ENCODE data around the gene CRX. TPM values are rescaled to one million over a fixed set of nuclear protein-coding genes. Genes with fewer than 3 reads are reported as not detected.
"Not testable (repeated sequence)": the region's sequence is repeated elsewhere in the genome, so short reads cannot be mapped to it uniquely, and the experiment has no call there.

The CRX gene
- total RNA-seq, 2 experiments from 2014 or later = not detected

DNA sequence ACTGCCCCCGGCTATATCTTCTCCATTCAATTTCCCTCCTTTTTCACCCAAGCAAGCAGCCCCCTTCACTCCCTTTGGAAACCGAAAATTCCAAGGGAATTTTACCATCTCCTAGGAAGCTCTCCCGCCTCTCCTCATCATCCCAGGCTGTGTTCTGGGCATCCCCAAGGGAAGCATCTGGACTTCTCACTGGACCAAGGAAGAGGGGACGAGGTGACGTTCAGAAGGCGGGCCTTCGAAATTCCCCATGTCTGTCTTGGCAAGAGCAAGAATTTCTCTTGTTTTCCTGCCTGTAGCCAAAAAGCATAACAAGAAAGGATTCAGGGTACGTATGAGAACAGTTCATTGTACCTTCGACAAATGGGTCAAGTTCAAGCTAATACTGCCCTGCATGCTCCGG, 43.4 kb downstream of the CRX start:
- Mint-ChIP-seq H3K4me3 (no peak overlapping the region), H3K27me3 (ENCODE audit: low read depth) (peaks cover 12% of the 10 kb centered on the region), H3K4me1 (ENCODE audit: low read depth) (peaks cover 3% of the 10 kb centered on the region), H3K36me3 (ENCODE audit: low read depth) (no peaks in the 10 kb centered on the region), H3K9me3 (ENCODE audit: insufficient read depth) (no peaks in the 10 kb centered on the region), H3K27ac (no peak overlapping the region)
- ChIA-PET CTCF (interaction anchor here (0.7 to 1.5 kb wide), 3 partner anchors 11 to 51 kb away, joined by 3 to 4 read pairs (median 3); no protein-coding TSS in a partner anchor), POLR2A (no interaction called here)
- DNase-seq = no peak
- no peak for ATAC-seq

DNA sequence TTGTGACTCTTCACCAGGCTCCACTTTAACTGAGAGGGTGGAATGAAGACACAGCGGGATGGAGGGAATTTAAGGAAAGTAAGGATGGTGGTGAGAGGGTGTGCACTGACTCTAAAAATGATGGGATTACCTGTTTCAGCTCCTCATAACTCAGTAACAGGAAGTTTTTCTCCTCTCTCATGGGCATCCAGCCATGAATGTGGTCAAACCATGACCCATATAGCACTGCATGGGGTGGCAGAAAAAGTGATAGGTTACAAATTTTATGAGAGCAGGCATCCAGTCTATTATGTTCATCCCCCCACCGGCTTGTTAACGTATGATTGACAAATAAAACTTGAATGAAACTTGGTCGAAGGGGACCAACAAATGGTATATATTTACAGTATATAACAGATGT, 57.2 kb downstream of the CRX start:
- no peak for ATAC-seq
- peaks cover 2% of the 10 kb centered on the region for H3K27me3 Mint-ChIP-seq (ENCODE audit: low read depth)
- POLR2A ChIA-PET = no interaction called here

DNA sequence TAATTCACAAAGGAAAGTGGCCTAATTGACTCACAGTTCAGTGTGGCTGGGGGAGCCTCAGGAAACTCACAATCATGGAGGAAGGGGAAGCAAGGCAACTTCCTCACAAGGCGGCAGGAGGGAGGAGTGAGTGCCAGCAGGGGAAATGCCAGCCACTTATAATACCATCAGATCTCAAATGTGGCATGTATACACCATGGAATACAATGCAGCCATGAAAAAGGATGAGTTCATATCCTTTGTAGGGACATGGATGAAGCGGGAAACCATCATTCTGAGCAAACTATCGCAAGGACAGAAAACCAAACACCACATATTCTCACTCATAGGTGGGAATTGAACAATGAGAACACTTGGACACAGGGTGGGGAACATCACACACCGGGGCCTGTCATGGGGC, 57.6 kb downstream of the CRX start:
- H3K36me3 Mint-ChIP-seq (ENCODE audit: low read depth); DNase-seq; POLR2A ChIA-PET; H3K4me3 Mint-ChIP-seq; ATAC-seq; H3K27ac Mint-ChIP-seq; H3K4me1 Mint-ChIP-seq (ENCODE audit: low read depth); H3K27me3 Mint-ChIP-seq (ENCODE audit: low read depth); H3K9me3 Mint-ChIP-seq (ENCODE audit: insufficient read depth): not testable (repeated sequence)
- CTCF ChIA-PET = interaction anchor here (0.7 kb wide), 1 partner anchor 147 kb away, joined by 4 read pairs; no protein-coding TSS in a partner anchor

More for the DNA sequence above, 57.2 kb downstream of the CRX start:
- no peak for DNase-seq
- H3K4me1 Mint-ChIP-seq (ENCODE audit: low read depth) = no peaks in the 10 kb centered on the region
- no peak overlapping the region for H3K4me3 Mint-ChIP-seq
- H3K27ac Mint-ChIP-seq = no peak overlapping the region
- H3K36me3 Mint-ChIP-seq (ENCODE audit: low read depth) = no peaks in the 10 kb centered on the region
- CTCF ChIA-PET = no interaction called here
- no peaks in the 10 kb centered on the region for H3K9me3 Mint-ChIP-seq (ENCODE audit: insufficient read depth)

DNA sequence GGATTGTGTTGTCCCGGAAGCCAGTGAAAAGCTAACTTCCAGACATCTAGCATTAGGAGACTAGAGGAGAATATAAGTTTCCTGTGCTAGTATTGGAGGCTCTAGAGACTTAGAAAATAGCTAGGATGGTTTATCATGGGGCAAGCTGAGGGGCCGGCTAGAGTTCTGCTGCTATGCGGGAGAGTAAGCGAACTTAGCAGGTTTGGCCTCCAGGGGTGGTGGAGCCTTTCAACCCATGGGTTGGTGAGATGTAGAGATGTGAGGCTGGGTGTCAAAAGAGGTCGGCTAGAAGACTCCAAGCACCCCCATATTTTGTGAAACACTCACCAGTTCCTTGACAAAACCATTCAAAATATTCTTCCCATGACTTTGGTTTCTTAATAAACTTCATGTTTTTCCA, 60.0 kb downstream of the CRX start:
- Mint-ChIP-seq H3K4me1 (ENCODE audit: low read depth) (no peaks in the 10 kb centered on the region), H3K27ac (no peak overlapping the region), H3K36me3 (ENCODE audit: low read depth) (no peaks in the 10 kb centered on the region), H3K4me3 (no peak overlapping the region), H3K9me3 (ENCODE audit: insufficient read depth) (no peaks in the 10 kb centered on the region), H3K27me3 (ENCODE audit: low read depth) (peaks cover 6% of the 10 kb centered on the region)
- no peak for DNase-seq
- ChIA-PET POLR2A (no interaction called here), CTCF (no interaction called here)
- no peak for ATAC-seq

DNA sequence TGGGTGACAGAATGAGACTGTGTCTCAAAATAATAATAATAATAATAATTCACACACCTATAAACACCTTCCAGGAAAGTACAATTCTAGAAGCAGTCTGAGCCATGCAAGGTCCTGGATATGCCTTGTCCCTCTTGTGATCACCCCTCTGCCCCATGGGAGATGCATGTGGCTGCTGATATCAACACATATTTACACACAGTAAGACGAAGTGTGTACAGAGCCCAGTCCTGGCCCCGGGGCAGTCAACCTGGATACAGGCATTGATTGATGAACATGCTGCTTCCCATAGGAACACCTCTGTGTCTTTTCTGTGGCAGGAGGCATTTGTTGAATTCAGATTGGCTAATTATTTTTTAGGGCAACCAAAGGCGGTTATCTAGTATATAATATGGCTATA, 61.2 kb downstream of the CRX start:
- ChIA-PET CTCF (no interaction called here), POLR2A (no interaction called here)
- Mint-ChIP-seq H3K27me3 (ENCODE audit: low read depth) (peaks cover 8% of the 10 kb centered on the region), H3K4me1 (ENCODE audit: low read depth) (no peaks in the 10 kb centered on the region), H3K27ac (no peak overlapping the region), H3K36me3 (ENCODE audit: low read depth) (no peaks in the 10 kb centered on the region), H3K9me3 (ENCODE audit: insufficient read depth) (no peaks in the 10 kb centered on the region), H3K4me3 (no peak overlapping the region)
- DNase-seq = no peak
- no peak for ATAC-seq

- no peaks in the 10 kb centered on the region for H3K36me3 Mint-ChIP-seq (ENCODE audit: low read depth)
- H3K4me3 Mint-ChIP-seq = no peak overlapping the region
- H3K27me3 Mint-ChIP-seq (ENCODE audit: low read depth) = peaks cover 8% of the 10 kb centered on the region
- DNase-seq = no peak
- H3K4me1 Mint-ChIP-seq (ENCODE audit: low read depth) = no peaks in the 10 kb centered on the region
- no peak for ATAC-seq
- ChIA-PET POLR2A (no interaction called here), CTCF (no interaction called here)
- H3K9me3 Mint-ChIP-seq (ENCODE audit: insufficient read depth) = no peaks in the 10 kb centered on the region
- no peak overlapping the region for H3K27ac Mint-ChIP-seq
Measured at GRCh38 chr19:47885067-47885463, 63.3 kb downstream of the CRX start.

DNA sequence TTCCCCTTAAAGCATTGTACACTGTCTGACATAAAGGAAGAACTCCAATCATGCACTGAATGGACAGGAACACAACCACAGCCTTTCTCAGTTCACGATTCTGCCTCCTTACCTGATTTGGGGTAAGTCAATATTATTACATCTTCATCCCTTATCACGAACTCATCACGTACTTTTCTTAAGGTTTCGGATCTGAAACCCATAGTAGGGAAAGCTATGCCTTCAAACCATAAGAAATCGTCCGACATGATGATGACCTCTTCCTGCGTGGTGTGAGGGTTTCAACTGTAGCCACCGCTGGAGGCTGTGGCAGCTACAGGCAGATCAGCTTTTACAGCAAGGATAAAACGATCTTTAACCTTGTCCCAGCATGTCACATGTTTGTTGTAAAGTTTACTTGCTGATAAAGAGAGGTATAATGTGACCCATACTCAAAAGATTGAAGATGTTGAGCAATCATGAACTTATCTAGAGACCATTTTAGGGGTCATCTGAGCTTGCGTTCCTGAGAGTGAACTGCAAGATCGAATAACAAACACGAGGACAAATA, 64.3 kb downstream of the CRX start, which contains the start of gene SULT2A1:
Gene SULT2A1 (minus strand): TSS at position 306 of the 550 bp plus-strand sequence. CDS start 58 bp downstream, at position 248.
- Mint-ChIP-seq H3K9me3 (ENCODE audit: insufficient read depth) (no peaks in the 10 kb centered on the region), H3K4me3 (no peak within 1 kb of the TSS), H3K27me3 (ENCODE audit: low read depth) (peaks cover 8% of the 10 kb centered on the region), H3K36me3 (ENCODE audit: low read depth) (no peaks in the 10 kb centered on the region), H3K27ac (no peak within 1 kb of the TSS), H3K4me1 (ENCODE audit: low read depth) (no peaks in the 10 kb centered on the region)
- ATAC-seq (no peak), DNase-seq (no peak)
- POLR2A ChIA-PET = no interaction called here
- CTCF ChIA-PET = interaction anchor here (1.1 kb wide), 1 partner anchor 17 kb away, joined by 5 read pairs; no protein-coding TSS in a partner anchor

DNA sequence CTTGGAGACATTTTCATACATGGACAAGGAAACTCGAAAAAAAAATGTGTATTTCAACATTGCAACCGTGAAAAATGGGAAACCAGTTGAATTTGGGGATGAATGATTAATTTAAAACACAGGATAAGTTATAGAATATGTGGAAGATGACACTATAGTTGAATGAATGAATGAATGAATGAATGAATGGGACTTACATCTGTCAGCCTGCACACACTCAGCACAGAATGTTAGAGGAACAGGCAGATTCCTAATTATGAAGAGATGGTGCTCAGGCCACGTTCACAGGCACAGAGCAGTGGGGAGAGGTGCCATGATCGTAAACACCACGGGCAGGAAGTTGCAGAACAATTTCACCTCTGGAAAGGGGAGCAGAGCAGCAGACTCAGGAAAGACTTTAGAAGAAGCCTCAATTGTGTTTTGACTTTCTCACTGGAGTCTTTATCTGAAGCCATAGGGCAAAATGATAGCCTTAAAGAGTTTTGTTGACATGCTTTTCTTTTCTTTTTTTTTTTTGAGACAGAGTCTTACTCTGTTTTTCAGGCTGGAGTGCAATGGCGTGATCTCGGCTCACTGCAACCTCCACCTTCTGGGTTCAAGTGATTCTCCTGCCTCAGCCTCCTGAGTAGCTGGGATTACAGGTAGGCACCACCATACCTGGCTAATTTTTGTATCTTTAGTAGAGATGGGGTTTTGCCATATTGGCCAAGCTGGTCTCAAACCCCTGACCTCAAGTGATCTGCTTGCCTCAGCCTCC, 69.3 kb downstream of the CRX start:
- peaks cover 2% of the 10 kb centered on the region for H3K27me3 Mint-ChIP-seq (ENCODE audit: low read depth)
- H3K9me3 Mint-ChIP-seq (ENCODE audit: insufficient read depth) = no peaks in the 10 kb centered on the region
- ChIA-PET POLR2A (no interaction called here), CTCF (interaction anchor here (1.8 kb wide), 1 partner anchor 22 kb away, joined by 9 read pairs; no protein-coding TSS in a partner anchor)
- H3K27ac Mint-ChIP-seq = no peak overlapping the region
- H3K36me3 Mint-ChIP-seq (ENCODE audit: low read depth) = no peaks in the 10 kb centered on the region
- no peak for DNase-seq
- H3K4me1 Mint-ChIP-seq (ENCODE audit: low read depth) = no peaks in the 10 kb centered on the region
- ATAC-seq = no peak
- H3K4me3 Mint-ChIP-seq = no peak overlapping the region

DNA sequence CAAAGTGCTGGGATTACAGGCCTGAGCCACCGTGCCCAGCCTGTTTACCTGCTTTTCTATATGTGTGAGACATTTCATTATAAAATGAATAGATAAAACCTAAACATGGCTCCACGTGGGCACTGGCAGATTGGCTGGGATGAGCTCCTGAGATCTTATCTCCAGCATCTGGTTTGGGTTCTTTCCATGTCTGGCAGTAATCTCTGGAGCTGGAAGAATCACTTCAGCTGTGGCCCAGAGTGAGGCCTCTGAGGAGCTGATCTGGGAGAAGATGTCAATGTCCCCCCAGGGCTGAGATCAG, 69.8 kb downstream of the CRX start:
- ATAC-seq (no peak), DNase-seq (no peak)
- H3K27ac Mint-ChIP-seq = no peak overlapping the region
- peaks cover 2% of the 10 kb centered on the region for H3K27me3 Mint-ChIP-seq (ENCODE audit: low read depth)
- ChIA-PET POLR2A (no interaction called here), CTCF (interaction anchor here (1.8 kb wide), 1 partner anchor 22 kb away, joined by 9 read pairs; no protein-coding TSS in a partner anchor)
- no peaks in the 10 kb centered on the region for H3K9me3 Mint-ChIP-seq (ENCODE audit: insufficient read depth)
- H3K4me1 Mint-ChIP-seq (ENCODE audit: low read depth) = no peaks in the 10 kb centered on the region
- H3K36me3 Mint-ChIP-seq (ENCODE audit: low read depth) = no peaks in the 10 kb centered on the region
- H3K4me3 Mint-ChIP-seq = no peak overlapping the region

GRCh38 chr19:47891923-47892666, 70.4 kb downstream of the CRX start:
- Mint-ChIP-seq H3K4me1 (ENCODE audit: low read depth) (no peaks in the 10 kb centered on the region), H3K36me3 (ENCODE audit: low read depth) (no peaks in the 10 kb centered on the region), H3K27me3 (ENCODE audit: low read depth) (no peaks in the 10 kb centered on the region), H3K27ac (no peak overlapping the region), H3K9me3 (ENCODE audit: insufficient read depth) (no peaks in the 10 kb centered on the region), H3K4me3 (no peak overlapping the region)
- CTCF ChIA-PET = interaction anchor here (0.9 to 1.8 kb wide), 3 partner anchors 9 to 23 kb away, joined by 3 to 9 read pairs (median 4); no protein-coding TSS in a partner anchor
- no peak for DNase-seq
- no peak for ATAC-seq
- POLR2A ChIA-PET = no interaction called here

Measured in activated CD8-positive, alpha-beta T cell treated with anti-CD3 and anti-CD28 coated beads, Interleukin-2, amount 10 ng/mL, durations not matched to agents 7 days and 5 days (primary cell).